ENCODE results near the gene FAM20B.
"Not testable (repeated sequence)": the region's sequence is repeated elsewhere in the genome, so short reads cannot be mapped to it uniquely, and the experiment has no call there.

FAM20B gene

DNA sequence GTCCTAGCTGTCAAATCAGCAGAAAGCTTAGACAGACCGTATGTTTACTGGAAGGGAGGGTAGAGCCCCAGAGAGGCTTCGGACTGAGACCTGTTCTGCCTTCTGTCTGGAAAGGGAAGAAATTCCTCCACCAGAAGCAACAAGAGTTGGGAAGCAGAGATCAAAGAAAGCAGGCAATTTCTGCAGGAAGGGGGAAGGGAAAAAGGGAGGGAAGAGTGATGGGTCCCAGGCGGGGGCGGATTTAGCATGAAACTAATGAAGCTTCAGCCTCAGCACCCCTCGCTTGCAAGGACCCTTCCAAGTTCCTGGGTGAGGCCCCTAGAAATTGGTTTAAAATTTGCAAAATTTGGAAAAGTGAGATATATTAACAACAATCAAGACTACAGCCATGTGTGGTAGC, 26.6 kb upstream of the FAM20B start:
- no peaks in the 10 kb centered on the region for H3K79me2 ChIP-seq (ENCODE audit: insufficient read depth, low read length)
- H3K9ac ChIP-seq (ENCODE audit: low read length): no peak overlapping the region
- H3K27ac ChIP-seq (ENCODE audit: low read depth, low read length, poor library complexity, severe bottlenecking): no peak overlapping the region
- H2AFZ ChIP-seq (ENCODE audit: low read length): no peak overlapping the region
- H3K4me1 ChIP-seq (ENCODE audit: insufficient read depth, low read length, severe bottlenecking): peaks cover 21% of the 10 kb centered on the region
- peaks cover 3% of the 10 kb centered on the region; the same call in 1 of the 2 replicates for H3K9me3 ChIP-seq (ENCODE audit: low read length)
- no peak overlapping the region for H3K4me3 ChIP-seq (ENCODE audit: low read depth, low read length, poor library complexity, severe bottlenecking)
- no peaks in the 10 kb centered on the region for H3K9me2 ChIP-seq (ENCODE audit: low read depth, low read length)
- no peaks in the 10 kb centered on the region for H3K36me3 ChIP-seq (ENCODE audit: insufficient read depth, low read length)
- no peaks in the 10 kb centered on the region for H3F3A ChIP-seq (ENCODE audit: insufficient read depth, low read length)
- no peaks in the 10 kb centered on the region for H3K27me3 ChIP-seq (ENCODE audit: insufficient read depth, low read length)
- H4K20me1 ChIP-seq (ENCODE audit: insufficient read depth, low read length): no peaks in the 10 kb centered on the region
- TF ChIP-seq EZH2 (IDR thresholded peaks at IDR 0.05; ENCODE audit: borderline replicate concordance, low read length) (no peak), CTCF (IDR thresholded peaks at IDR 0.05; ENCODE audit: low read length) (no peak)
- no peak overlapping the region for H3K4me2 ChIP-seq (ENCODE audit: low read length)

- no peak overlapping the region for H3K4me3 ChIP-seq (ENCODE audit: low read depth, low read length, poor library complexity, severe bottlenecking)
Measured at GRCh38 chr1:179001451-179001850, 24.2 kb upstream of the FAM20B start.

GRCh38 chr1:179002064-179002463, 23.6 kb upstream of the FAM20B start:
- H3K9me3 ChIP-seq (ENCODE audit: low read length); H3K9me2 ChIP-seq (ENCODE audit: low read depth, low read length); H3K79me2 ChIP-seq (ENCODE audit: insufficient read depth, low read length); H3K27me3 ChIP-seq (ENCODE audit: insufficient read depth, low read length); H4K20me1 ChIP-seq (ENCODE audit: insufficient read depth, low read length); H3K27ac ChIP-seq (ENCODE audit: low read depth, low read length, poor library complexity, severe bottlenecking); H3K36me3 ChIP-seq (ENCODE audit: insufficient read depth, low read length); H3K4me3 ChIP-seq (ENCODE audit: low read depth, low read length, poor library complexity, severe bottlenecking); H3F3A ChIP-seq (ENCODE audit: insufficient read depth, low read length): not testable (repeated sequence)
- H3K4me2 ChIP-seq (ENCODE audit: low read length): peak overlapping the region; percentile 51
- H2AFZ ChIP-seq (ENCODE audit: low read length): peak overlapping the region; percentile 88
- peak overlapping the region; percentile 38; the same call in 1 of the 2 replicates for H3K9ac ChIP-seq (ENCODE audit: low read length)
- peaks cover 25% of the 10 kb centered on the region for H3K4me1 ChIP-seq (ENCODE audit: insufficient read depth, low read length, severe bottlenecking)

More at GRCh38 chr1:179001451-179001850, 24.2 kb upstream of the FAM20B start:
- Histone ChIP-seq H2AFZ (ENCODE audit: low read length) (no peak overlapping the region), H3K9ac (ENCODE audit: low read length) (no peak overlapping the region), H3K9me2 (ENCODE audit: low read depth, low read length) (no peaks in the 10 kb centered on the region), H3F3A (ENCODE audit: insufficient read depth, low read length) (no peaks in the 10 kb centered on the region), H3K36me3 (ENCODE audit: insufficient read depth, low read length) (no peaks in the 10 kb centered on the region), H3K79me2 (ENCODE audit: insufficient read depth, low read length) (no peaks in the 10 kb centered on the region), H3K9me3 (ENCODE audit: low read length) (no peaks in the 10 kb centered on the region), H3K4me1 (ENCODE audit: insufficient read depth, low read length, severe bottlenecking) (peaks cover 25% of the 10 kb centered on the region), H4K20me1 (ENCODE audit: insufficient read depth, low read length) (no peaks in the 10 kb centered on the region), H3K27me3 (ENCODE audit: insufficient read depth, low read length) (no peaks in the 10 kb centered on the region), H3K4me2 (ENCODE audit: low read length) (no peak overlapping the region), H3K27ac (ENCODE audit: low read depth, low read length, poor library complexity, severe bottlenecking) (no peak overlapping the region)
- TF ChIP-seq CTCF (IDR thresholded peaks at IDR 0.05; ENCODE audit: low read length): no peak
- TF ChIP-seq EZH2 (IDR thresholded peaks at IDR 0.05; ENCODE audit: borderline replicate concordance, low read length): no peak

GRCh38 chr1:179002552-179003345, 22.9 kb upstream of the FAM20B start:
- Histone ChIP-seq H3K9ac (ENCODE audit: low read length) (peak overlapping the region; percentile 38; the same call in 1 of the 2 replicates), H3K36me3 (ENCODE audit: insufficient read depth, low read length) (no peaks in the 10 kb centered on the region), H3K9me3 (ENCODE audit: low read length) (no peaks in the 10 kb centered on the region), H3K4me1 (ENCODE audit: insufficient read depth, low read length, severe bottlenecking) (peaks cover 25% of the 10 kb centered on the region), H3K4me3 (ENCODE audit: low read depth, low read length, poor library complexity, severe bottlenecking) (peak overlapping the region; percentile 11), H2AFZ (ENCODE audit: low read length) (peak overlapping the region; percentile 88), H3F3A (ENCODE audit: insufficient read depth, low read length) (no peaks in the 10 kb centered on the region), H3K9me2 (ENCODE audit: low read depth, low read length) (no peaks in the 10 kb centered on the region), H3K27ac (ENCODE audit: low read depth, low read length, poor library complexity, severe bottlenecking) (peak overlapping the region; percentile 42), H3K4me2 (ENCODE audit: low read length) (peak overlapping the region; percentile 51), H4K20me1 (ENCODE audit: insufficient read depth, low read length) (no peaks in the 10 kb centered on the region), H3K79me2 (ENCODE audit: insufficient read depth, low read length) (no peaks in the 10 kb centered on the region), H3K27me3 (ENCODE audit: insufficient read depth, low read length) (no peaks in the 10 kb centered on the region)
- TF ChIP-seq CTCF (IDR thresholded peaks at IDR 0.05; ENCODE audit: low read length) (peak; percentile 96), EZH2 (IDR thresholded peaks at IDR 0.05; ENCODE audit: borderline replicate concordance, low read length) (no peak)

Data from OCI-LY1 (cell line).